ENCODE data around the gene AP3S2. TPM values are rescaled to one million over a fixed set of nuclear protein-coding genes. Genes with fewer than 3 reads are reported as not detected.

Gene AP3S2
- total and polyA plus RNA-seq, 2 of the 13 experiments (the other 11 are each of a cell fraction or from before 2014, with no cell fraction given) = 17.6 to 44.4 TPM

DNA sequence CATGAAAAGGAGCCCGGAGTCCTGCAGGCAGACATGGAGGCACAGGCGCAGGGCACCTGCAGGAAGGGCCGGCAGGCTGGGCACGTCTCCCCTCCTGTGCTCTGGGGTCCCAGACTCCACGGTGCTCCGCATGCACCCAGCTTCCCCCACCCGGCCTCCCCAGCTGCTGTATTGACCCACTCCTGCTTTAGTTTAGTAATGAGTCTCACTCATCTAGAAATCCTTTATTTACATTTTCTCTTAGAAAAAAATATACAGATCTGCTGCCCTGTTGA lies 109.2 kb downstream of the AP3S2 start:
- H3K9me3 ChIP-seq (ENCODE audit: low read length) = no peaks in the 10 kb centered on the region
- TF ChIP-seq ATF7 (IDR thresholded peaks at IDR 0.05) (no peak), ATF7 (CRISPR knock-in tag; IDR thresholded peaks at IDR 0.05) (no peak), ZNF446 (CRISPR knock-in tag; IDR thresholded peaks at IDR 0.05) (no peak), ZNF143 (CRISPR knock-in tag; IDR thresholded peaks at IDR 0.05) (no peak), SMAD9 (CRISPR knock-in tag; IDR thresholded peaks at IDR 0.05) (no peak)
- ChIA-PET CTCF (ENCODE audit: low intra/inter-chr PET ratio, low total read pairs) (no interaction called here), POLR2A (interaction anchor here (1.5 to 2.1 kb wide), 2 partner anchors 11 to 22 kb away, joined by 5 to 6 read pairs; no protein-coding TSS in a partner anchor)
- no peak overlapping the region for H3K9ac ChIP-seq (ENCODE audit: insufficient read depth, low read depth, low read length)
- peaks cover 63% of the 10 kb centered on the region for H3K4me1 ChIP-seq (ENCODE audit: insufficient read depth, low read length)
- ATAC-seq (no peak), FAIRE-seq (no peak), DNase-seq (ENCODE audit: low spot score) (no peak)
- no peak overlapping the region for H2AFZ ChIP-seq (ENCODE audit: low read length)
- intact Hi-C loops (cut with micrococcal nuclease; ENCODE audit: unreplicated experiment) (no loop called here), in situ Hi-C loops (cut with HindIII; ENCODE audit: extremely low pct_ligation_motif_present, low pct_unique_long_range_greater_than_20kb) (no loop called here)
- no peak overlapping the region for H3K4me2 ChIP-seq (ENCODE audit: low read depth, low read length)
- H3K27ac ChIP-seq (ENCODE audit: extremely low read length, insufficient read depth, low read length) = no peak overlapping the region
- no peaks in the 10 kb centered on the region for H3K79me2 ChIP-seq (ENCODE audit: insufficient read depth, low read length)
- no TSS peak for BruUV-seq (replicated peaks)
- no peaks in the 10 kb centered on the region for H3K27me3 ChIP-seq (ENCODE audit: control insufficient read depth in 1 of 2, insufficient read depth in 2 of 2, low read length in 2 of 2)
- no peaks in the 10 kb centered on the region; the same call in 1 of the 2 replicates for H4K20me1 ChIP-seq (ENCODE audit: insufficient read depth, low read length)
- H3K36me3 ChIP-seq (replicated peaks in 1 of 2; ENCODE audit: control insufficient read depth in 1 of 2, insufficient read depth in 2 of 2, low read length in 2 of 2) = peaks cover 5 to 31% of the 10 kb centered on the region in 2 experiments
- 83% methylated on average over 1 of the region's 7 CpGs for WGBS (ENCODE audit: low lambda C conversion rate)
- H3K4me3 ChIP-seq (replicated peaks in 1 of 3; ENCODE audit: insufficient read depth in 1 of 3, low read depth in 2 of 3, low read length in 3 of 3) = no peak overlapping the region

DNA sequence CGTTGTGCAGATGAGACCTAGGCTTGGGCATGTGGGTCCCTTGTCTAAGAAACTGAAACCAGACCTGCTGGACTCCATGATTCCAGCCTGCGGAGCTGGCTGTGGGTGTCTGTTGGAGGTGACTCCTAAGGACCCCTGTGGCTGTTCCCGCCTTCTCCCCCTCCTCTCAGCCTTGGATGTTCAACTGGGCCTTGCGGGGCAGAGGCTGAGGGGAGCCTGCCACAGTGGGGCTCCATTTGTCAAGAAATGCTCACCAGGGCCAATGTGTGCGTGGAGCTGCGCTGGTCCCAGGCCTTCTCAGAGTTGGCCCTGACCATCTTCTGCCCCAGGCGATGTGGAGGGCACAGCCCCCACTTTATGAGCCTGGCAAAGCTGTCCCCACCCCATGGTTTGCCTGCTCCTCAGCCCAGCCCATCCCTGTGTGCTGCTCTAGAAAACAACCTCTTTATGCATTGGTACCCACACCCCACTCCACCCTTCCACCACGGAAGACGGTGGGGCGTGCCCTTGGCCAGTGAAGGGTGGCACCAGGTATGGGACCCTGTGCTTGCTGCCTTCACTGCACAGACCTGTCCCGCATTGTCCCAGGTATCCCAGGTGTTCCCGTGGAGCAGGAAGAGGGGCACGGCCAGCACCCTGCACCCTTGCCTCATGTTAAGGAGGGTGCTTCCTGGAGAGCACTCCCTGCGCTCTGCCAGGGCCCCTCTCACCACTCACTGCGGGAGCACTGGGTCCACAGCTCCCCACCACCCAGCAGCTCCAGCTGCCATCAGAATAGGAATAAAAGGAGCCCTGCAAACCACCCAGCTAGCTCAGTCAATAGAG lies 109.7 kb downstream of the AP3S2 start:
- ATAC-seq = peak; percentile 9
- Histone ChIP-seq H3K27ac (ENCODE audit: extremely low read length, insufficient read depth, low read length) (no peak overlapping the region), H3K9me3 (ENCODE audit: low read length) (no peaks in the 10 kb centered on the region), H3K4me2 (ENCODE audit: low read depth, low read length) (no peak overlapping the region), H4K20me1 (ENCODE audit: insufficient read depth, low read length) (no peaks in the 10 kb centered on the region; the same call in 1 of the 2 replicates), H3K27me3 (ENCODE audit: control insufficient read depth in 1 of 2, insufficient read depth in 2 of 2, low read length in 2 of 2) (no peaks in the 10 kb centered on the region; a peak in 1 of 5 replicates), H3K4me1 (ENCODE audit: insufficient read depth, low read length) (peaks cover 66% of the 10 kb centered on the region), H3K79me2 (ENCODE audit: insufficient read depth, low read length) (no peaks in the 10 kb centered on the region), H3K4me3 (replicated peaks in 1 of 3; ENCODE audit: insufficient read depth in 1 of 3, low read depth in 2 of 3, low read length in 3 of 3) (no peak overlapping the region), H2AFZ (ENCODE audit: low read length) (no peak overlapping the region), H3K36me3 (replicated peaks in 1 of 2; ENCODE audit: control insufficient read depth in 1 of 2, insufficient read depth in 2 of 2, low read length in 2 of 2) (peaks cover 5 to 30% of the 10 kb centered on the region in 2 experiments), H3K9ac (ENCODE audit: insufficient read depth, low read depth, low read length) (no peak overlapping the region)
- no TSS peak for BruUV-seq (replicated peaks)
- WGBS (ENCODE audit: low lambda C conversion rate) = 97% methylated on average over 6 of the region's 15 CpGs
- ChIA-PET POLR2A (interaction anchor here (1.5 to 2.1 kb wide), 3 partner anchors 11 to 31 kb away, joined by 5 to 6 read pairs (median 5); partner anchors contain the start of gene ANPEP), CTCF (ENCODE audit: low intra/inter-chr PET ratio, low total read pairs) (no interaction called here)
- no peak for FAIRE-seq
- intact Hi-C loops (cut with micrococcal nuclease; ENCODE audit: unreplicated experiment) = no loop called here
- no peak for DNase-seq (ENCODE audit: low spot score)
- in situ Hi-C loops (cut with HindIII; ENCODE audit: extremely low pct_ligation_motif_present, low pct_unique_long_range_greater_than_20kb) = no loop called here
- TF ChIP-seq TOPORS (CRISPR knock-in tag; IDR thresholded peaks at IDR 0.05) (no peak), NFE2L2 (IDR thresholded peaks at IDR 0.05; ENCODE audit: low read length) (no peak), AGO2 (optimal IDR thresholded peaks at IDR 0.05; ENCODE audit: low read depth, low read length) (peak; percentile 89), ZFP41 (CRISPR knock-in tag; IDR thresholded peaks at IDR 0.05; ENCODE audit: borderline replicate concordance) (no peak), PBX3 (CRISPR knock-in tag; IDR thresholded peaks at IDR 0.05; ENCODE audit: borderline replicate concordance) (no peak)
- TF ChIP-seq, protein P1, sequence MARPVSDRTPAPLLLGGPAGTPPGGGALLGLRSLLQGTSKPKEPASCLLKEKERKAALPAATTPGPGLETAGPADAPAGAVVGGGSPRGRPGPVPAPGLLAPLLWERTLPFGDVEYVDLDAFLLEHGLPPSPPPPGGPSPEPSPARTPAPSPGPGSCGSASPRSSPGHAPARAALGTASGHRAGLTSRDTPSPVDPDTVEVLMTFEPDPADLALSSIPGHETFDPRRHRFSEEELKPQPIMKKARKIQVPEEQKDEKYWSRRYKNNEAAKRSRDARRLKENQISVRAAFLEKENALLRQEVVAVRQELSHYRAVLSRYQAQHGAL (CRISPR knock-in tag; IDR thresholded peaks at IDR 0.05; ENCODE audit: not compliant biosample characterization) = no peak
- TF ChIP-seq, protein P2, sequence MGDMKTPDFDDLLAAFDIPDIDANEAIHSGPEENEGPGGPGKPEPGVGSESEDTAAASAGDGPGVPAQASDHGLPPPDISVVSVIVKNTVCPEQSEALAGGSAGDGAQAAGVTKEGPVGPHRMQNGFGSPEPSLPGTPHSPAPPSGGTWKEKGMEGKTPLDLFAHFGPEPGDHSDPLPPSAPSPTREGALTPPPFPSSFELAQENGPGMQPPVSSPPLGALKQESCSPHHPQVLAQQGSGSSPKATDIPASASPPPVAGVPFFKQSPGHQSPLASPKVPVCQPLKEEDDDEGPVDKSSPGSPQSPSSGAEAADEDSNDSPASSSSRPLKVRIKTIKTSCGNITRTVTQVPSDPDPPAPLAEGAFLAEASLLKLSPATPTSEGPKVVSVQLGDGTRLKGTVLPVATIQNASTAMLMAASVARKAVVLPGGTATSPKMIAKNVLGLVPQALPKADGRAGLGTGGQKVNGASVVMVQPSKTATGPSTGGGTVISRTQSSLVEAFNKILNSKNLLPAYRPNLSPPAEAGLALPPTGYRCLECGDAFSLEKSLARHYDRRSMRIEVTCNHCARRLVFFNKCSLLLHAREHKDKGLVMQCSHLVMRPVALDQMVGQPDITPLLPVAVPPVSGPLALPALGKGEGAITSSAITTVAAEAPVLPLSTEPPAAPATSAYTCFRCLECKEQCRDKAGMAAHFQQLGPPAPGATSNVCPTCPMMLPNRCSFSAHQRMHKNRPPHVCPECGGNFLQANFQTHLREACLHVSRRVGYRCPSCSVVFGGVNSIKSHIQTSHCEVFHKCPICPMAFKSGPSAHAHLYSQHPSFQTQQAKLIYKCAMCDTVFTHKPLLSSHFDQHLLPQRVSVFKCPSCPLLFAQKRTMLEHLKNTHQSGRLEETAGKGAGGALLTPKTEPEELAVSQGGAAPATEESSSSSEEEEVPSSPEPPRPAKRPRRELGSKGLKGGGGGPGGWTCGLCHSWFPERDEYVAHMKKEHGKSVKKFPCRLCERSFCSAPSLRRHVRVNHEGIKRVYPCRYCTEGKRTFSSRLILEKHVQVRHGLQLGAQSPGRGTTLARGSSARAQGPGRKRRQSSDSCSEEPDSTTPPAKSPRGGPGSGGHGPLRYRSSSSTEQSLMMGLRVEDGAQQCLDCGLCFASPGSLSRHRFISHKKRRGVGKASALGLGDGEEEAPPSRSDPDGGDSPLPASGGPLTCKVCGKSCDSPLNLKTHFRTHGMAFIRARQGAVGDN (CRISPR knock-in tag; IDR thresholded peaks at IDR 0.05) = peak; percentile 17; the same call in 1 of the 2 replicates

All from HepG2 (cell line).